Left ventricle myocardium inferior (tissue), 1 donor: ENCODE measurements around the gene FRK. TPM values are rescaled to one million over a fixed set of nuclear protein-coding genes. Genes with fewer than 3 reads are reported as not detected.
"Not testable (repeated sequence)": the region's sequence is repeated elsewhere in the genome, so short reads cannot be mapped to it uniquely, and the experiment has no call there.

ENCODE experiments used
- DNase-seq: peaks from one replicate; pipeline ENCODE4 v3.0.0-alpha.2; 2020
- H3K27ac ChIP-seq: fragments of 200-600 bp; replicated peaks from 2 replicates; pipeline ENCODE4 v1.8.0; 2021
- H3K27me3 ChIP-seq: fragments of 200-600 bp; 2 replicates; pipeline ENCODE4 v1.8.0; 2021; ENCODE audit warnings: low read depth
- H3K36me3 ChIP-seq: fragments of 200-600 bp; 2 replicates; pipeline ENCODE4 v1.8.0; 2021
- H3K4me1 ChIP-seq: fragments of 200-600 bp; 2 replicates; pipeline ENCODE4 v1.8.0; 2021
- H3K4me3 ChIP-seq: fragments of 200-600 bp; 2 replicates; pipeline ENCODE4 v1.8.0; 2021; ENCODE audit warnings: mild to moderate bottlenecking, moderate library complexity
- H3K9me3 ChIP-seq: fragments of 200-600 bp; replicated peaks from 2 replicates; pipeline ENCODE4 v1.8.0; 2021
- intact Hi-C: fragments of 100-400 bp; cut with micrococcal nuclease; formaldehyde crosslinking; loops from one replicate; pipeline ENCODE4 v1.11.0; 2022
- total RNA-seq: library from RNA; stranded (reverse); fragmentation: NEBNext Ultra II Directional; extraction: Animal tissue kit (Norgen Biotek cat#: 25700); gene quantifications from one replicate; pipeline ENCODE4 v1.2.1, GENCODE V29; 2021
- TF ChIP-seq, protein P1 (sequence below): fragments of 200-600 bp; IDR thresholded peaks from 2 replicates; pipeline ENCODE4 v1.8.0; 2021; ENCODE audit warnings: antibody characterized with exemption, mild to moderate bottlenecking, borderline replicate concordance
- donor health status: DM: no; HTN: yes; CAD: no; lungs with severe emphysema.

The FRK gene
- total RNA-seq, 1 donor from 2014 or later = 11.2 TPM

DNA sequence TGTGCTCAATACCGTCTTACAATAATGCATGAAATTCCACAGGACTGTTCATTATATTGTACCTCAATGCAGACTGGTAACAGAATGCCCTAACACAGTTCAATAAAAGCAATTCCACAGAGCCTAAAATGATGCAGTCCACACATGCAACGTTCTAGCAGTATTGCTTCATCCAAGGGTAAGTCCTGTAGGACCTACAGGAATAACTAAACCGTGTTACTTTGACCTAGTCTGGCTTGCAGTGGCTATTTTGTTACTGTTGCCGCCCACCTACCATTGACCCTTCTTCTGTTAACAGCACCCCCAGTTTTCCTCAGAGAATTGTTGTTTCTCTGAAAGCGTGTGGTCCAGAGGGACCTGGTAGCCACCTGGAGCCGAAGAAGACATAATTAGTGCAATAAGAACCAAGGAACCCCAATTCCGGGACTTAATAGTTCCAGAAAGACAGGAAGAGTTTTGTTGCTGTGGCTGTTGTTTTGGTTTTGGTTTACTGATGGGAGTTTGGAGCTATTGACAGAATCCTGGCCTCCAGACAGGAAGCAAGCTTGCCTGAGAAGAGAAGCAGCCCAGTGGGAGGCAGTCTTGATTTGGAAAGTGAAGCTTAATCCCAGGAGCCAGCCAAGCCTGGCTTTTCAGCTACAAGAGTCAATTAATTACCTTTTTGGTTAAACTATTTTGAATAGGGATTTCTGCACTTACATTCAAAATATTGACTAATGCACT lies 91.3 kb downstream of the FRK start:
- no peaks in the 10 kb centered on the region for H3K9me3 ChIP-seq
- no peak overlapping the region for H3K4me3 ChIP-seq
- no peak for DNase-seq
- peaks cover 4% of the 10 kb centered on the region for H3K36me3 ChIP-seq
- intact Hi-C loops = no loop called here
- peak overlapping the region; percentile 16 for H3K27ac ChIP-seq
- H3K4me1 ChIP-seq = peaks cover 31% of the 10 kb centered on the region
- TF ChIP-seq, protein P1, sequence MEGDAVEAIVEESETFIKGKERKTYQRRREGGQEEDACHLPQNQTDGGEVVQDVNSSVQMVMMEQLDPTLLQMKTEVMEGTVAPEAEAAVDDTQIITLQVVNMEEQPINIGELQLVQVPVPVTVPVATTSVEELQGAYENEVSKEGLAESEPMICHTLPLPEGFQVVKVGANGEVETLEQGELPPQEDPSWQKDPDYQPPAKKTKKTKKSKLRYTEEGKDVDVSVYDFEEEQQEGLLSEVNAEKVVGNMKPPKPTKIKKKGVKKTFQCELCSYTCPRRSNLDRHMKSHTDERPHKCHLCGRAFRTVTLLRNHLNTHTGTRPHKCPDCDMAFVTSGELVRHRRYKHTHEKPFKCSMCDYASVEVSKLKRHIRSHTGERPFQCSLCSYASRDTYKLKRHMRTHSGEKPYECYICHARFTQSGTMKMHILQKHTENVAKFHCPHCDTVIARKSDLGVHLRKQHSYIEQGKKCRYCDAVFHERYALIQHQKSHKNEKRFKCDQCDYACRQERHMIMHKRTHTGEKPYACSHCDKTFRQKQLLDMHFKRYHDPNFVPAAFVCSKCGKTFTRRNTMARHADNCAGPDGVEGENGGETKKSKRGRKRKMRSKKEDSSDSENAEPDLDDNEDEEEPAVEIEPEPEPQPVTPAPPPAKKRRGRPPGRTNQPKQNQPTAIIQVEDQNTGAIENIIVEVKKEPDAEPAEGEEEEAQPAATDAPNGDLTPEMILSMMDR = no peak
- no peaks in the 10 kb centered on the region for H3K27me3 ChIP-seq

DNA sequence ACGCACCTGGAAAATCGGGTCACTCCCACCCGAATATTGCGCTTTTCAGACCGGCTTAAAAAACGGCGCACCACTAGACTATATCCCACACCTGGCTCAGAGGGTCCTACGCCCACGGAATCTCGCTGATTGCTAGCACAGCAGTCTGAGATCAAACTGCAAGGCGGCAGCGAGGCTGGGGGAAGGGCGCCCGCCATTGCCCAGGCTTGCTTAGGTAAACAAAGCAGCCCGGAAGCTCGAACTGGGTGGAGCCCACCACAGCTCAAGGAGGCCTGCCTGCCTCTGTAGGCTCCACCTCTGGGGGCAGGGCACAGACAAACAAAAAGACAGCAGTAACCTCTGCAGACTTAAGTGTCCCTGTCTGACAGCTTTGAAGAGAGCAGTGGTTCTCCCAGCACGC lies 100.4 kb downstream of the FRK start:
- H3K4me1 ChIP-seq, H3K36me3 ChIP-seq, DNase-seq, H3K4me3 ChIP-seq, H3K27me3 ChIP-seq, H3K27ac ChIP-seq, H3K9me3 ChIP-seq, intact Hi-C loops: not testable (repeated sequence)

DNA sequence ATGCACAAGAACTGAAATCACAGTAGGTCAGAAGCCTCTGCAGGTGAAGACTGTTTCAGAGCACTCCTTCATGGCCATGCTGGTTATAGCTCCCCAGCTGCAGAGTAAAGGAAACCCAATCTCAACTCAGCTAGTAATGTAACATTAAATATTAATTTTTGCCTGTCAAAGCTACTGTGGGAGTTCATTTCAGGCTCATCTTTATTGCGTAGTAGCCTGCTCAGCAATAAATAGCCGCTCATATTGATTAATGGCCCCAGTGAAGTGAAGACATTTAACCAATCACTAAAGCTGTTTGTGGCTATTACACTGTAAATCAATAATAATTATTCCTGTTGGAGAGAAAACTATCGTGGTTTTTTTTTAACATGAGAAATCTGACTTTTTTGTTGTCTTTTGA lies 101.7 kb downstream of the FRK start:
- intact Hi-C loops = no loop called here

DNA sequence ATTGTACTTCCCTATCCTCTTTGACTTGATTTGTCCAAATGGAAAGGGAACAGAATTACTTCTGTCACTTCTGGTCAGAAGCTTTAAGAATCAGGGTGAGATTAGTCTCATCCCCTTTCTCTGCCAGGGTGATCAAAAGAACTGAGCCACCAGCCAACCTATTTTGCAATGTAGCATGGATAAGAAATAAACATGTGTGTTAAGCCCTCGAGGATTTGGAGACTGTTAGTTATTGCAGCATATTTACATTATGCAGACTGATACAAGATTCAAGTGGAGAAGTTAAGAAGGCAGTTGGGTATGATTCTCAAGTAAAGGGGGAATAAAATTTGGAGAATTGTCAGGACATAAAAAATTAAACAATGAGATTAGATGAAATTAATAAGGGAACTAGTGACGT lies 106.0 kb downstream of the FRK start:
- DNase-seq = no peak
- Histone ChIP-seq H3K36me3 (peaks cover 12% of the 10 kb centered on the region), H3K4me1 (no peaks in the 10 kb centered on the region), H3K27ac (no peak overlapping the region), H3K4me3 (no peak overlapping the region), H3K9me3 (peaks cover 16% of the 10 kb centered on the region), H3K27me3 (no peaks in the 10 kb centered on the region)
- TF ChIP-seq, protein P1 = no peak
- intact Hi-C loops = no loop called here

More for the DNA sequence above, 101.7 kb downstream of the FRK start:
- no peaks in the 10 kb centered on the region for H3K9me3 ChIP-seq
- H3K36me3 ChIP-seq = peaks cover 12% of the 10 kb centered on the region
- no peaks in the 10 kb centered on the region for H3K4me1 ChIP-seq
- no peak overlapping the region for H3K27ac ChIP-seq
- H3K4me3 ChIP-seq = no peak overlapping the region
- H3K27me3 ChIP-seq = no peaks in the 10 kb centered on the region
- no peak for DNase-seq
- TF ChIP-seq, protein P1 = no peak

DNA sequence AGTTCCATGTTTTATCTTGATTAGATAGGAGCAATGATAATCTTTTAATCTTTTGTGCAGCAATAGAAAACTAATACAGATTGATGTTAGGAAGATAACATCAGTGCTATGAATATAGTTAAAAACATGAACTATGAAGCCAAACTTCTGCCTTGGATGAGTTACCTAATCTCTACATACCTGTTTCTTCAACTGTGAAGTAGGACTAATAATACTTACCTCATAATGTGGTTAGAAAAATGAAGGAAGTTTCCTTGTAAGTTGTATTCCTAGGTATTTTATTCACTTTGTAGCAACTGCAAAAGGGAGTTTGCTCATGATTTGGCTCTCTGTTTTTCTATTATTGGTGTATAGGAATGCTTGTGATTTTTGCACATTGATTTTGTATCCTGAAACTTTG lies 111.9 kb downstream of the FRK start:
- Histone ChIP-seq H3K36me3 (peaks cover 12% of the 10 kb centered on the region), H3K27ac (no peak overlapping the region), H3K4me3 (no peak overlapping the region), H3K4me1 (no peaks in the 10 kb centered on the region), H3K27me3 (no peaks in the 10 kb centered on the region), H3K9me3 (peaks cover 19% of the 10 kb centered on the region)
- TF ChIP-seq, protein P1 = no peak
- intact Hi-C loops = no loop called here
- DNase-seq = no peak

DNA sequence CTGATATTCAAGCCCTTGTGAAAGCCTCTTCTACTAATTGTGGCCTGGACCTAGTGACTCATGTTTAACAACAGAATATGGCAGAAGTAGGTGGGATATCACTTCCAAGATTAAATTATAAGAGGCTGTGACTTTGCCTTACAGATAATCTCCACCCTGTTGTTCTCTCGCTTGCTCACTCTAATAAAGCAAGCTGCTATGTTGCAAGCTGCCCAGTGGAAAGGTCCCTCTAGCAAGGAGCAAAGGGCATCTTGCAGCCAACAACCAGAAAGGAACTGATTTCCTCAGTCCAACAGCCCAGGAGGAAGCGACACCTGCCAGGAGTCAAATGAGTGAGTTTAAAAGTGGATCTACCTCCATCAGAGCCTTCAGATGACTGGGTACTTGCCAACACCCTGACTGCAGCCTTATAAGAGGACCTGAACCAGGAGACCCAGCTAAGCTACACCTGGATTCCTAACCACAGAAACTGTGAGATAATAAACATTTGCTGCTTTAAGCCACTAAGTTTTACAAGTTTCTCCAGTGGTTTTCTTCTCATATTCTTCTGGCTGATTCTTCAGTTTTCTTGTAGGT lies 112.6 kb downstream of the FRK start:
- H3K36me3 ChIP-seq = peaks cover 14% of the 10 kb centered on the region
- peaks cover 19% of the 10 kb centered on the region for H3K9me3 ChIP-seq
- intact Hi-C loops = no loop called here
- no peak overlapping the region for H3K27ac ChIP-seq
- H3K4me3 ChIP-seq = no peak overlapping the region
- H3K4me1 ChIP-seq = no peaks in the 10 kb centered on the region
- H3K27me3 ChIP-seq = no peaks in the 10 kb centered on the region
- no peak for DNase-seq
- TF ChIP-seq, protein P1 = no peak
